HCT116 (cell line): ENCODE results near the gene PXK.

Source experiments
- CEBPB ChIP-seq: IDR thresholded peaks from 2 replicates; pipeline ENCODE4 v1.6.1; 2012; ENCODE audit warnings: low read depth
- EZH2 ChIP-seq: fragments of 200-600 bp; sonication (generic); IDR thresholded peaks from 2 replicates; pipeline ENCODE4 v1.6.1; 2017; ENCODE audit warnings: antibody characterized with exemption, mixed run types
- EZH2phosphoT487 ChIP-seq: fragments of 200-600 bp; IDR thresholded peaks from 2 replicates; pipeline ENCODE4 v1.6.1; 2018; ENCODE audit warnings: antibody characterized with exemption, borderline replicate concordance
- FOSL1 ChIP-seq: IDR thresholded peaks from 2 replicates; pipeline ENCODE4 v1.6.1; 2012; ENCODE audit warnings: low read depth
- JUND ChIP-seq: IDR thresholded peaks from 2 replicates; pipeline ENCODE4 v1.6.1; 2012
- POLR2A ChIP-seq: IDR thresholded peaks from 2 replicates; pipeline ENCODE4 v1.7.0; 2011; ENCODE audit warnings: borderline replicate concordance; ENCODE audit not compliant: insufficient read depth, insufficient read length; ENCODE audit errors: extremely low read depth
- POLR2AphosphoS5 ChIP-seq: IDR thresholded peaks from 2 replicates; pipeline ENCODE4 v1.6.1; 2011; ENCODE audit warnings: mild to moderate bottlenecking, low read depth, low read length, moderate library complexity
- SP1 ChIP-seq: IDR thresholded peaks from 2 replicates; pipeline ENCODE4 v1.6.1; 2012; ENCODE audit warnings: low read depth
- SRF ChIP-seq: IDR thresholded peaks from 2 replicates; pipeline ENCODE4 v1.6.1; 2012; ENCODE audit warnings: low read depth
- TCF7L2 ChIP-seq: IDR thresholded peaks from 2 replicates; pipeline ENCODE4 v1.7.0; 2011; ENCODE audit warnings: borderline replicate concordance, inconsistent platforms; ENCODE audit not compliant: insufficient read depth, insufficient read length; ENCODE audit errors: extremely low read depth
- YY1 ChIP-seq: IDR thresholded peaks from 2 replicates; pipeline ENCODE4 v1.6.1; 2011; ENCODE audit warnings: low read length, low read depth, moderate library complexity, mild to moderate bottlenecking; ENCODE audit not compliant: insufficient replicate concordance; ENCODE audit errors: extremely low read depth
- TF ChIP-seq, protein P1 (sequence below), 3 experiments: fragments of 200-600 bp in 1 of 3; sonication (generic) in 1 of 3; IDR thresholded peaks in 2 of 3; conservative IDR thresholded peaks in 1 of 3; 2 replicates each; pipeline ENCODE4 v1.5.1; 2012 to 2017; ENCODE audit warnings: low read depth in 2 of 3, low read length in 2 of 3, antibody characterized with exemption in 1 of 3, borderline replicate concordance in 1 of 3, control low read depth in 1 of 3, mild to moderate bottlenecking in 1 of 3, mixed read lengths in 1 of 3, mixed run types in 1 of 3, moderate library complexity in 1 of 3; ENCODE audit not compliant: insufficient read depth in 1 of 3

DNA sequence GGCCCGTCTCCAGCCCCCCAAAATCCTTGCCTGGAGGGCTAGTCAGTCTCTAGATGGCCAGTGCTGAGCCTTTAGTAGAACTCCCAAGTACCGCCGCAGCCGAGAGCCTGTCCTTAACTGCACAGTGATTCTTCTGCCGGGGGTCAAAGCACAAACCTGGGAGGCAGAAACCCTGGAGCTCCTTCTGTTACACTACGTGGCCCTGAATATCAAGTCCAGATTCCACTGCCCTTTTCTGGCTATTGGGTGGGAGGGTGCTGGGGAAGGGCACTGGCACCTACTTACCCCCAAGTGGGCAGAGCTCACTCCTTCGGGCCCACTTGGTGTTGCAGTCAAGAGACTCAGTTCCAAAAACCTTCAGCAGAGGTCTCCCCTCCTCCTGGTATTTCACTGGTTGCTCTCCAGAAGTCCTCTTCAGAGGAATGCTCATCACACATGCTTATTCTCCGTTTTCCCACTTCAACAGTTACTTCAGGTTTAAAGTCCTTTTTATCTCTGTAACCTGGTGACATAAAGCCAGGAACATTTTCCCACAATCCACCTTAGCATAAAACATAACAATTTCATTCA is 90.1 kb downstream of the PXK start:
- TF ChIP-seq, protein P1, sequence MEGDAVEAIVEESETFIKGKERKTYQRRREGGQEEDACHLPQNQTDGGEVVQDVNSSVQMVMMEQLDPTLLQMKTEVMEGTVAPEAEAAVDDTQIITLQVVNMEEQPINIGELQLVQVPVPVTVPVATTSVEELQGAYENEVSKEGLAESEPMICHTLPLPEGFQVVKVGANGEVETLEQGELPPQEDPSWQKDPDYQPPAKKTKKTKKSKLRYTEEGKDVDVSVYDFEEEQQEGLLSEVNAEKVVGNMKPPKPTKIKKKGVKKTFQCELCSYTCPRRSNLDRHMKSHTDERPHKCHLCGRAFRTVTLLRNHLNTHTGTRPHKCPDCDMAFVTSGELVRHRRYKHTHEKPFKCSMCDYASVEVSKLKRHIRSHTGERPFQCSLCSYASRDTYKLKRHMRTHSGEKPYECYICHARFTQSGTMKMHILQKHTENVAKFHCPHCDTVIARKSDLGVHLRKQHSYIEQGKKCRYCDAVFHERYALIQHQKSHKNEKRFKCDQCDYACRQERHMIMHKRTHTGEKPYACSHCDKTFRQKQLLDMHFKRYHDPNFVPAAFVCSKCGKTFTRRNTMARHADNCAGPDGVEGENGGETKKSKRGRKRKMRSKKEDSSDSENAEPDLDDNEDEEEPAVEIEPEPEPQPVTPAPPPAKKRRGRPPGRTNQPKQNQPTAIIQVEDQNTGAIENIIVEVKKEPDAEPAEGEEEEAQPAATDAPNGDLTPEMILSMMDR (IDR thresholded peaks at IDR 0.05 in 2 of 3, conservative IDR thresholded peaks at IDR 0.05 in 1 of 3; ENCODE audit: borderline replicate concordance in 1 of 3, insufficient read depth in 1 of 3, low read depth in 2 of 3, low read length in 2 of 3) = peak in 1 of 3 experiments; percentile 29; a peak in 2 of 6 replicates
- no peak for TF ChIP-seq CEBPB
- no peak for TF ChIP-seq YY1
- no peak for TF ChIP-seq POLR2AphosphoS5
- TF ChIP-seq EZH2 = no peak
- TF ChIP-seq JUND = no peak
- TF ChIP-seq POLR2A = no peak
- no peak for TF ChIP-seq SRF
- no peak for TF ChIP-seq EZH2phosphoT487
- TF ChIP-seq TCF7L2 = no peak
- no peak for TF ChIP-seq FOSL1
- TF ChIP-seq SP1 = no peak
